Right lobe of liver (tissue), 4 donors: ENCODE results near the gene POTEG.
"Not testable (repeated sequence)": the region's sequence is repeated elsewhere in the genome, so short reads cannot be mapped to it uniquely, and the experiment has no call there.

Experiments
- POLR2A ChIP-seq: fragments of 450-650 bp; IDR thresholded peaks from one replicate; pipeline ENCODE4 v1.6.1; 2017; ENCODE audit warnings: antibody characterized with exemption, mild to moderate bottlenecking
- TF ChIP-seq, protein P1 (sequence below), 4 donors: fragments of 200-600 bp in 3 of 4; fragments of 450-650 bp in 1 of 4; IDR thresholded peaks; one replicate each; pipeline versions ENCODE4 v1.5.1 to v1.8.0; 2016 to 2022; ENCODE audit warnings: antibody characterized with exemption in 4 of 4, mild to moderate bottlenecking in 2 of 4
- donor health status: DM: no; HTN: no; CAD: no.
- donor health status: DM: no; HTN: no; CAD: no.
- donor health status: DM: no; HTN: yes; CAD: no.

DNA sequence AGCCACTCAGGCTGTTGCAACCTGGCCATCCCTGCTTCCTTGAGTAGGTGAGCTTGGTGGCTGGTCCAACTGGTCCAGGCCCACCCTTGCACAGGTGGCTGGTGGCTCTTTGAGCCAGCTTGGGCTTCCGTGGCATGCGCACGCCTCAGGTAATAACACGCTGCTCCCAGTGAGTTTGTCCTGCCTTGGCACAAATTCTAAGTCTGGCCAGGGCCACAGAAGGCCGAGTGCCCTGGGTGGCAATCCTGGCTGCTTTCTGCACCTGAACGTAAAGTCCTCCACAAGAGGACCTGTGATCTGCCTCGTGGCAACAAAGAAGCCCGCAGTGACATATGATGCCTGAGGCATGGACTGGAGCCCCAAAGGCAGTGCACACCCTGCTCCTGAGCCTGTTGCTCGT is 47.1 kb downstream of the POTEG start:
- TF ChIP-seq, protein P1, sequence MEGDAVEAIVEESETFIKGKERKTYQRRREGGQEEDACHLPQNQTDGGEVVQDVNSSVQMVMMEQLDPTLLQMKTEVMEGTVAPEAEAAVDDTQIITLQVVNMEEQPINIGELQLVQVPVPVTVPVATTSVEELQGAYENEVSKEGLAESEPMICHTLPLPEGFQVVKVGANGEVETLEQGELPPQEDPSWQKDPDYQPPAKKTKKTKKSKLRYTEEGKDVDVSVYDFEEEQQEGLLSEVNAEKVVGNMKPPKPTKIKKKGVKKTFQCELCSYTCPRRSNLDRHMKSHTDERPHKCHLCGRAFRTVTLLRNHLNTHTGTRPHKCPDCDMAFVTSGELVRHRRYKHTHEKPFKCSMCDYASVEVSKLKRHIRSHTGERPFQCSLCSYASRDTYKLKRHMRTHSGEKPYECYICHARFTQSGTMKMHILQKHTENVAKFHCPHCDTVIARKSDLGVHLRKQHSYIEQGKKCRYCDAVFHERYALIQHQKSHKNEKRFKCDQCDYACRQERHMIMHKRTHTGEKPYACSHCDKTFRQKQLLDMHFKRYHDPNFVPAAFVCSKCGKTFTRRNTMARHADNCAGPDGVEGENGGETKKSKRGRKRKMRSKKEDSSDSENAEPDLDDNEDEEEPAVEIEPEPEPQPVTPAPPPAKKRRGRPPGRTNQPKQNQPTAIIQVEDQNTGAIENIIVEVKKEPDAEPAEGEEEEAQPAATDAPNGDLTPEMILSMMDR (IDR thresholded peaks at IDR 0.05) = not testable (repeated sequence)
- TF ChIP-seq POLR2A = not testable (repeated sequence)
